K562 (cell line): Measurements from ENCODE around the gene SIRPA. TPM values are rescaled to one million over a fixed set of nuclear protein-coding genes. Genes with fewer than 3 reads are reported as not detected.

ENCODE experiments used
- ATAC-seq: fragments of 200-7000 bp; cut with Tn5 transposase; 3 replicates; pipeline ENCODE4 v1.9.1; 2020; ENCODE audit warnings: moderate library complexity
- BruUV-seq: library from RNA; stranded (reverse); fragments of 400-500 nt; replicated peaks from 2 replicates; lab custom pipeline; 2021; lab: Mats Ljungman, UMichigan
- CTCF ChIA-PET: fragments of 300-600 bp; formaldehyde crosslinking; extraction: SDS; loops from one replicate; lab custom pipeline; 2021; ENCODE audit warnings: low intra/inter-chr PET ratio; lab: Yijun Ruan, JAX
- POLR2A ChIA-PET: fragments of 300-600, 350-650 bp; sonication (Branson Sonifier 250); formaldehyde crosslinking; extraction: SDS; loops from one replicate; lab custom pipeline; 2021; ENCODE audit warnings: antibody characterized with exemption, inconsistent platforms; lab: Yijun Ruan, JAX
- DNase-seq, 4 experiments: peaks; one replicate each; pipeline versions ENCODE4 v3.0.0 to v3.0.0-alpha.2; 2011 to 2018; ENCODE audit warnings: low spot score in 3 of 4, mixed read lengths in 3 of 4; ENCODE audit errors: extremely low read depth in 1 of 4
- FAIRE-seq: peaks from 2 replicates; lab custom pipeline; 2011; peaks lifted over from hg19 to GRCh38; lab: Jason Lieb, UNC
- H2AFZ ChIP-seq: 2 replicates; pipeline ENCODE4 v1.6.0; 2011; ENCODE audit warnings: low read depth, low read length, control low read depth, inconsistent platforms
- H3K27ac ChIP-seq: fragments of 200-600 bp; 3 replicates; pipeline ENCODE4 v1.8.0; 2011; ENCODE audit warnings: low read depth, mild to moderate bottlenecking, control low read depth, inconsistent platforms, low read length, moderate library complexity, mixed read lengths; ENCODE audit errors: extremely low read depth
- H3K27me3 ChIP-seq, 2 experiments: fragments of 300-600 bp in 1 of 2; 2 replicates in 1 of 2; 3 replicates in 1 of 2; pipeline versions ENCODE4 v1.6.0 to v1.8.0; 2011; ENCODE audit warnings: inconsistent platforms in 2 of 2, low read length in 2 of 2, mild to moderate bottlenecking in 1 of 2, mixed read lengths in 1 of 2, moderate library complexity in 1 of 2; ENCODE audit not compliant: control insufficient read depth in 2 of 2, insufficient read depth in 2 of 2
- H3K36me3 ChIP-seq: fragments of 300-600 bp; 3 replicates; pipeline ENCODE4 v1.8.0; 2011; ENCODE audit warnings: mild to moderate bottlenecking, low read length, inconsistent platforms; ENCODE audit not compliant: control insufficient read depth, insufficient read depth
- H3K4me1 ChIP-seq, 2 experiments: fragments of 200-600 bp in 1 of 2; replicated peaks in 1 of 2; 2 replicates in 1 of 2; 3 replicates in 1 of 2; pipeline versions ENCODE4 v1.5.1 to v1.8.0; 2011; ENCODE audit warnings: inconsistent platforms in 2 of 2, low read length in 2 of 2, mild to moderate bottlenecking in 1 of 2, mixed read lengths in 1 of 2, moderate library complexity in 1 of 2; ENCODE audit not compliant: control insufficient read depth in 2 of 2, insufficient read depth in 2 of 2
- H3K4me2 ChIP-seq: 2 replicates; pipeline ENCODE4 v1.6.1; 2011; ENCODE audit warnings: low read length, control low read depth, inconsistent platforms, mixed read lengths; ENCODE audit not compliant: insufficient read depth
- H3K4me3 ChIP-seq: fragments of 200-600 bp; sonication (generic), shearing (Covaris generic); 2 replicates; pipeline ENCODE4 v1.5.1; 2016; ENCODE audit warnings: control low read depth, inconsistent platforms
- H3K79me2 ChIP-seq: fragments of 200-600 bp; 3 replicates; pipeline ENCODE4 v1.8.0; 2011; ENCODE audit warnings: low read length, inconsistent platforms; ENCODE audit not compliant: control insufficient read depth, insufficient read depth
- H3K9ac ChIP-seq, 2 experiments: 2 replicates each; pipeline versions ENCODE4 v1.6.0 to v1.6.1; 2011; ENCODE audit warnings: low read depth in 2 of 2, low read length in 2 of 2, control low read depth in 1 of 2, inconsistent platforms in 1 of 2, mild to moderate bottlenecking in 1 of 2, mixed read lengths in 1 of 2; ENCODE audit not compliant: insufficient read depth in 1 of 2
- H3K9me1 ChIP-seq: one replicate; pipeline ENCODE4 v1.6.0; 2011; ENCODE audit warnings: inconsistent platforms, mild to moderate bottlenecking, low read length, moderate library complexity; ENCODE audit not compliant: control insufficient read depth, insufficient read depth
- H3K9me3 ChIP-seq: replicated peaks from 2 replicates; pipeline ENCODE4 v1.5.1; 2011; ENCODE audit warnings: low read depth, low read length, inconsistent platforms; ENCODE audit not compliant: control insufficient read depth, insufficient read depth
- H4K20me1 ChIP-seq: replicated peaks from 2 replicates; pipeline ENCODE4 v1.6.1; 2011; ENCODE audit warnings: low read length, inconsistent platforms, mixed read lengths; ENCODE audit not compliant: control insufficient read depth, insufficient read depth
- ARID2 ChIP-seq: fragments of 450-650 bp; IDR thresholded peaks from 2 replicates; pipeline ENCODE4 v1.6.1; 2017; ENCODE audit warnings: antibody characterized with exemption, mild to moderate bottlenecking
- CBFA2T2 ChIP-seq: fragments of 450-650 bp; conservative IDR thresholded peaks from 2 replicates; pipeline ENCODE4 v1.6.1; 2017; ENCODE audit warnings: mild to moderate bottlenecking
- ESRRA ChIP-seq: fragments of 450-650 bp; IDR thresholded peaks from 2 replicates; pipeline ENCODE4 v1.6.1; 2014; ENCODE audit warnings: low read depth, mild to moderate bottlenecking, moderate library complexity, borderline replicate concordance
- HMGXB4 ChIP-seq: sonication (generic); formaldehyde crosslinking; IDR thresholded peaks from 2 replicates; pipeline ENCODE4 v1.8.1; 2023; ENCODE audit warnings: mild to moderate bottlenecking, missing genetic modification reagents
- HNRNPLL ChIP-seq: fragments of 200-400 bp; formaldehyde crosslinking; IDR thresholded peaks from 2 replicates; pipeline ENCODE4 v1.6.1; 2017; ENCODE audit warnings: low read length, low read depth, mild to moderate bottlenecking; ENCODE audit not compliant: poor library complexity, severe bottlenecking
- JUNB ChIP-seq: fragments of 450-650 bp; formaldehyde crosslinking; conservative IDR thresholded peaks from 2 replicates; pipeline ENCODE4 v1.4.0; 2020; ENCODE audit warnings: mild to moderate bottlenecking
- MEF2D ChIP-seq: conservative IDR thresholded peaks from 2 replicates; pipeline ENCODE4 v1.6.1; 2016; ENCODE audit warnings: low read depth, missing genetic modification characterization, missing compliant biosample characterization
- NR2C1 ChIP-seq, 2 experiments: fragments of 450-650 bp; IDR thresholded peaks; 2 replicates each; pipeline ENCODE4 v1.6.1; 2017; ENCODE audit warnings: mild to moderate bottlenecking in 2 of 2, antibody characterized with exemption in 1 of 2, inconsistent platforms in 1 of 2, missing compliant biosample characterization in 1 of 2, missing genetic modification characterization in 1 of 2
- RAD51 ChIP-seq: fragments of 450-650 bp; IDR thresholded peaks from 2 replicates; pipeline ENCODE4 v1.7.1; 2016; ENCODE audit warnings: low read depth, mild to moderate bottlenecking, borderline replicate concordance
- SIN3B ChIP-seq: fragments of 450-650 bp; IDR thresholded peaks from 2 replicates; pipeline ENCODE4 v1.6.1; 2017; ENCODE audit warnings: low read depth, mild to moderate bottlenecking, moderate library complexity
- SRF ChIP-seq, 2 experiments: fragments of 250-450, 450-650 bp in 1 of 2; sonication (Bioruptor Pico) in 1 of 2; sonication (generic) in 1 of 2; formaldehyde crosslinking; IDR thresholded peaks; 2 replicates each; pipeline versions ENCODE4 v1.5.0 to v1.5.1; 2020 to 2022; ENCODE audit warnings: mild to moderate bottlenecking in 1 of 2, missing genetic modification reagents in 1 of 2
- TFE3 ChIP-seq: fragments of 450-650 bp; formaldehyde crosslinking; IDR thresholded peaks from 2 replicates; pipeline ENCODE4 v1.4.0; 2020; ENCODE audit warnings: mild to moderate bottlenecking, mixed read lengths
- USF1 ChIP-seq: sonication (generic); formaldehyde crosslinking; IDR thresholded peaks from 2 replicates; pipeline ENCODE4 v1.9.0; 2022; ENCODE audit warnings: mild to moderate bottlenecking, missing genetic modification reagents
- ZNF583 ChIP-seq: fragments of 250-450 bp; sonication (Bioruptor Pico); IDR thresholded peaks from 2 replicates; pipeline ENCODE4 v1.4.0; 2020
- ZNF668 ChIP-seq: fragments of 250-450 bp; sonication (Bioruptor Pico); IDR thresholded peaks from 2 replicates; pipeline ENCODE4 v1.8.0; 2022; ENCODE audit warnings: mild to moderate bottlenecking, inconsistent platforms
- WGBS: fragments of 100-300 bp; shearing (Covaris generic); methylation state at CpG from one replicate; pipeline ENCODE4 v1.1.6; 2016; ENCODE audit warnings: low coverage, mixed read lengths; ENCODE audit not compliant: insufficient coverage; ENCODE audit errors: missing lambda C conversion rate; 5-methylcytosine and 5-hydroxymethylcytosine counted together
- in situ Hi-C: fragments of 300-500 bp; cut with MboI; formaldehyde crosslinking; loops from 4 replicates; pipeline ENCODE4 v1.15.0; 2018; ENCODE audit warnings: inconsistent platforms, mixed read lengths
- intact Hi-C: fragments of 100-400 bp; cut with micrococcal nuclease; formaldehyde crosslinking; loops from 2 replicates; pipeline ENCODE4 v1.14.2; 2022
- polyA plus RNA-seq, 8 experiments: library from polyadenylated mRNA; depleted of rRNA in 4 of 8; stranded (reverse) in 5 of 8; unstranded in 3 of 8; fragments of >200 nt; fragmentation: Nextera tagmentation in 2 of 8; fragmentation: Illumina TruSeq in 1 of 8; extraction: Ambion mirVana in 2 of 8; extraction: Trizol in 1 of 8; gene quantifications; 2 replicates each; pipeline versions ENCODE4 v1.2.1 to v1.2.3, GENCODE V29; 2011 to 2014; ENCODE audit warnings: inconsistent platforms in 1 of 8, missing spikeins in 1 of 8
- total RNA-seq, 7 experiments: library from RNA; depleted of rRNA in 6 of 7; stranded (reverse); fragments of >200 nt in 6 of 7; fragmentation: Illumina TruSeq in 2 of 7; extraction: Trizol in 2 of 7; gene quantifications; 2 replicates each; pipeline versions ENCODE4 v1.2.1 to v1.2.3, GENCODE V29; 2011 to 2021; ENCODE audit warnings: low replicate concordance in 1 of 7

Gene SIRPA
- total and polyA plus RNA-seq, 9 of the 15 experiments (the other 6 are each of a cell fraction or from before 2014, with no cell fraction given): 0.01 to 0.40 (median 0.11) TPM; not detected in 2

GRCh38 chr20:1896484-1897258, 1.5 kb downstream of the SIRPA start (continued):
- TF ChIP-seq ZNF583: no peak

- H3K27me3 ChIP-seq: peaks cover 8 to 52% of the 10 kb centered on the region in 2 experiments; a peak in 4 of 5 replicates
- H3K4me3 ChIP-seq: no peak overlapping the region
- intact Hi-C loops: no loop called here
- in situ Hi-C loops: no loop called here
- no peak overlapping the region for H3K4me2 ChIP-seq
- FAIRE-seq (no peak), ATAC-seq (no peak), DNase-seq (no peak)
- no TSS peak for BruUV-seq
- H3K9ac ChIP-seq: no peak overlapping the region
- CTCF ChIA-PET: no interaction called here
- WGBS: 20% methylated on average over 2 of the region's 2 CpGs
- peaks cover 0 to 13% of the 10 kb centered on the region in 2 experiments; a peak in 2 of 5 replicates for H3K4me1 ChIP-seq
- no peak overlapping the region for H3K27ac ChIP-seq
- POLR2A ChIA-PET: no interaction called here
- no peaks in the 10 kb centered on the region for H3K9me1 ChIP-seq
- no peaks in the 10 kb centered on the region for H3K79me2 ChIP-seq
- no peaks in the 10 kb centered on the region for H4K20me1 ChIP-seq
- H2AFZ ChIP-seq: no peak overlapping the region
- no peaks in the 10 kb centered on the region for H3K9me3 ChIP-seq
- H3K36me3 ChIP-seq: no peaks in the 10 kb centered on the region
- TF ChIP-seq ZNF668: no peak
- no peak for TF ChIP-seq HMGXB4 (CRISPR knock-in tag)
- TF ChIP-seq ESRRA: no peak
- no peak for TF ChIP-seq HNRNPLL
- no peak for TF ChIP-seq SRF (CRISPR knock-in tag; IDR thresholded peaks at IDR 0.05)
- TF ChIP-seq MEF2D (tag): no peak
- no peak for TF ChIP-seq NR2C1 (IDR thresholded peaks at IDR 0.05)
- TF ChIP-seq NR2C1 (tag; IDR thresholded peaks at IDR 0.05): no peak
- TF ChIP-seq JUNB: no peak
- TF ChIP-seq ARID2: no peak
- TF ChIP-seq SIN3B: no peak
- TF ChIP-seq RAD51: peak; percentile 35; the same call in 1 of the 2 replicates
- peak; percentile 14; the same call in 1 of the 2 replicates for TF ChIP-seq TFE3 (CRISPR knock-in tag)
- 0 out of 2 replicates have a peak, but pooled peaks have one; percentile 3 for TF ChIP-seq CBFA2T2
- TF ChIP-seq USF1 (CRISPR knock-in tag): peak; percentile 68
Measured at GRCh38 chr20:1897541-1897940, 2.3 kb downstream of the SIRPA start.
